RWPE2 (cell line): ENCODE data around the gene ADD1.
A peak's percentile ranks its signal among the peaks of the same experiment; 100 is the strongest.

ENCODE experiments used
- ATAC-seq: fragments of 200-7000 bp; cut with Tn5 transposase; 3 replicates; pipeline ENCODE4 v1.9.1; 2021; ENCODE audit warnings: low read depth
- DNase-seq: peaks from one replicate; pipeline ENCODE4 v3.0.0-alpha.2; 2020; ENCODE audit warnings: low spot score
- H3K27ac ChIP-seq: fragments of 450-650 bp; 2 replicates; pipeline ENCODE4 v1.5.1; 2017; ENCODE audit warnings: mild to moderate bottlenecking; ENCODE audit not compliant: poor library complexity, severe bottlenecking
- H3K27me3 ChIP-seq: fragments of 250-450 bp; sonication (Bioruptor Pico); 2 replicates; pipeline ENCODE4 v1.5.1; 2021; ENCODE audit warnings: mild to moderate bottlenecking, moderate library complexity; ENCODE audit not compliant: insufficient read depth, poor library complexity, severe bottlenecking
- H3K36me3 ChIP-seq: fragments of 250-450 bp; sonication (Bioruptor Pico); 2 replicates; pipeline ENCODE4 v1.5.1; 2020; ENCODE audit warnings: low read depth, mild to moderate bottlenecking, moderate library complexity
- H3K4me1 ChIP-seq: fragments of 250-450 bp; sonication (Bioruptor Pico); 2 replicates; pipeline ENCODE4 v1.5.1; 2021; ENCODE audit warnings: mild to moderate bottlenecking, moderate library complexity; ENCODE audit not compliant: insufficient read depth, poor library complexity, severe bottlenecking
- H3K4me3 ChIP-seq: fragments of 250-450 bp; sonication (Bioruptor Pico); 2 replicates; pipeline ENCODE4 v1.5.1; 2021; ENCODE audit warnings: mild to moderate bottlenecking, moderate library complexity; ENCODE audit not compliant: severe bottlenecking
- H3K9me3 ChIP-seq: fragments of 250-450 bp; sonication (Bioruptor Pico); 2 replicates; pipeline ENCODE4 v1.5.1; 2021; ENCODE audit warnings: mild to moderate bottlenecking, moderate library complexity; ENCODE audit not compliant: severe bottlenecking
- TF ChIP-seq, protein P1 (sequence below): fragments of 450-650 bp; IDR thresholded peaks from one replicate; pipeline ENCODE4 v1.5.1; 2017; ENCODE audit warnings: mild to moderate bottlenecking, moderate library complexity; ENCODE audit not compliant: poor library complexity, severe bottlenecking

ADD1 gene

GRCh38 chr4:2799224-2799911 lies 44.3 kb upstream of the ADD1 start:
- no peaks in the 10 kb centered on the region for H3K27me3 ChIP-seq
- ATAC-seq (no peak), DNase-seq (peak; percentile 37)
- peak overlapping the region; percentile 86 for H3K27ac ChIP-seq
- TF ChIP-seq, protein P1, sequence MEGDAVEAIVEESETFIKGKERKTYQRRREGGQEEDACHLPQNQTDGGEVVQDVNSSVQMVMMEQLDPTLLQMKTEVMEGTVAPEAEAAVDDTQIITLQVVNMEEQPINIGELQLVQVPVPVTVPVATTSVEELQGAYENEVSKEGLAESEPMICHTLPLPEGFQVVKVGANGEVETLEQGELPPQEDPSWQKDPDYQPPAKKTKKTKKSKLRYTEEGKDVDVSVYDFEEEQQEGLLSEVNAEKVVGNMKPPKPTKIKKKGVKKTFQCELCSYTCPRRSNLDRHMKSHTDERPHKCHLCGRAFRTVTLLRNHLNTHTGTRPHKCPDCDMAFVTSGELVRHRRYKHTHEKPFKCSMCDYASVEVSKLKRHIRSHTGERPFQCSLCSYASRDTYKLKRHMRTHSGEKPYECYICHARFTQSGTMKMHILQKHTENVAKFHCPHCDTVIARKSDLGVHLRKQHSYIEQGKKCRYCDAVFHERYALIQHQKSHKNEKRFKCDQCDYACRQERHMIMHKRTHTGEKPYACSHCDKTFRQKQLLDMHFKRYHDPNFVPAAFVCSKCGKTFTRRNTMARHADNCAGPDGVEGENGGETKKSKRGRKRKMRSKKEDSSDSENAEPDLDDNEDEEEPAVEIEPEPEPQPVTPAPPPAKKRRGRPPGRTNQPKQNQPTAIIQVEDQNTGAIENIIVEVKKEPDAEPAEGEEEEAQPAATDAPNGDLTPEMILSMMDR: no peak
- peak overlapping the region; percentile 2 for H3K4me3 ChIP-seq
- peaks cover 9% of the 10 kb centered on the region for H3K36me3 ChIP-seq
- H3K9me3 ChIP-seq: no peaks in the 10 kb centered on the region
- peaks cover 73% of the 10 kb centered on the region for H3K4me1 ChIP-seq

DNA sequence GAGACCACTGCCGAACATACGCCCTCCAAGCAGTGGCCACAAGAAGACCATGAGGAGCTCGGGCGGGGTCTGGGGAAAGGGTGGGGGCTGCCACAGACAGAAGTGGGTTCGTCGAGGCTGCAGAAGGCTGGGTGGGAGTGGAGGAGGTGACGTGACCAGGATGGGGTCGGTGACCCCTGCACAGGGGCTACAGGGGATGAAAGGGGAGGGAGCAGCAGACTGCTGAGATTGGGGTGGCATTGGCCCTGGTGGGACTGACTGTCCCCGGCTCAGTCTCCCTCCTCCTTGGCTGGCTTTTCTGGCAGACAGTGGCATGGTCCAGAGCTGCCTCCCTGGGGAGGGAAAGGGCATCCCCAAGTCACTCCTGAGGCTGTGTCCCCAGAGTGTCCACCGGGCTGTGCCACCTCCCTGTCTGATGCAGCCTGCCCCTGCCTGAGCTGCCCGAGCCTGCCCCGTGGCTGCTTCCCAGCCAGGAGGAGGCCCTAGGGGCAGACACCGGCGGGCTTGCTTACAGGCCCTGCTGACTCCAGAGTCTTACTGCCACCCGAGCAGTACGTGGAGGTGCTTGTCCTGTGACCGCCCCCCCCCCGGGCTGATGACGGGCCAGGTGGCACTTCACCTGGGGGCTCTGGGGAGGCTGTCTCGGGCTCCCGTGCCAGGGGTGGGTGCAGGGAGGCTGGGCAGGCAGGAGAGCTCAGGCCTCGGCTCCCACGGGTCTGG lies 43.5 kb upstream of the ADD1 start:
- Histone ChIP-seq H3K36me3 (peaks cover 9% of the 10 kb centered on the region), H3K27me3 (no peaks in the 10 kb centered on the region), H3K4me1 (peaks cover 65% of the 10 kb centered on the region), H3K9me3 (no peaks in the 10 kb centered on the region), H3K27ac (peak overlapping the region; percentile 86), H3K4me3 (peak overlapping the region; percentile 4)
- TF ChIP-seq, protein P1: no peak
- peak; percentile 22; the same call in 2 of the 3 replicates for ATAC-seq
- peak; percentile 65 for DNase-seq

- Histone ChIP-seq H3K27me3 (no peaks in the 10 kb centered on the region), H3K27ac (peak overlapping the region; percentile 86), H3K4me3 (peak overlapping the region; percentile 4), H3K4me1 (peaks cover 68% of the 10 kb centered on the region), H3K36me3 (peaks cover 9% of the 10 kb centered on the region), H3K9me3 (no peaks in the 10 kb centered on the region)
- ATAC-seq (no peak), DNase-seq (peak; percentile 62)
- TF ChIP-seq, protein P1: no peak
These were observed 42.7 kb upstream of the ADD1 start for GRCh38 chr4:2800691-2801596.

- no peaks in the 10 kb centered on the region for H3K27me3 ChIP-seq
- DNase-seq: peak; percentile 62
- no peak overlapping the region for H3K4me3 ChIP-seq
- H3K4me1 ChIP-seq: peaks cover 54% of the 10 kb centered on the region
- no peak overlapping the region for H3K27ac ChIP-seq
- no peaks in the 10 kb centered on the region for H3K9me3 ChIP-seq
- TF ChIP-seq, protein P1: no peak
- peaks cover 21% of the 10 kb centered on the region for H3K36me3 ChIP-seq
- no peak for ATAC-seq
These were observed 40.8 kb upstream of the ADD1 start for GRCh38 chr4:2802618-2803531.
